Gastroesophageal sphincter (tissue), 4 donors: ENCODE measurements around the gene C1GALT1C1L. TPM values are rescaled to one million over a fixed set of nuclear protein-coding genes. Genes with fewer than 3 reads are reported as not detected.
A peak's percentile ranks its signal among the peaks of the same experiment; 100 is the strongest.
"Not testable (repeated sequence)": the region's sequence is repeated elsewhere in the genome, so short reads cannot be mapped to it uniquely, and the experiment has no call there.

ENCODE experiments used
- ATAC-seq: fragments of 150-250 bp; one replicate; pipeline ENCODE4 v1.9.1; 2016; ENCODE audit warnings: mild to moderate bottlenecking, moderate library complexity
- H3K27ac ChIP-seq, 4 donors: fragments of 200-600 bp; sonication (generic) in 3 of 4; 1 replicate in 3 of 4; 2 replicates in 1 of 4; pipeline ENCODE4 v1.5.1; 2016 to 2019
- H3K27me3 ChIP-seq: fragments of 200-600 bp; sonication (generic); one replicate; pipeline ENCODE4 v1.5.1; 2019
- H3K36me3 ChIP-seq, 2 donors: fragments of 200-600 bp; sonication (generic); one replicate each; pipeline ENCODE4 v1.5.1; 2019; ENCODE audit warnings: control low read depth in 1 of 2
- H3K4me1 ChIP-seq, 3 donors: fragments of 200-600 bp; sonication (generic); 1 replicate in 2 of 3; 2 replicates in 1 of 3; pipeline ENCODE4 v1.5.1; 2016 to 2019; ENCODE audit warnings: control low read depth in 2 of 3
- H3K4me3 ChIP-seq, 2 donors: fragments of 200-600 bp; sonication (generic); one replicate each; pipeline ENCODE4 v1.5.1; 2019; ENCODE audit warnings: mild to moderate bottlenecking in 1 of 2, moderate library complexity in 1 of 2
- H3K9me3 ChIP-seq, 3 donors: fragments of 200-600 bp; sonication (generic); one replicate each; pipeline ENCODE4 v1.5.1; 2017 to 2019; ENCODE audit warnings: control low read depth in 2 of 3
- EP300 ChIP-seq: sonication (generic); formaldehyde crosslinking; IDR thresholded peaks from one replicate; pipeline ENCODE4 v1.6.1; 2017; ENCODE audit warnings: antibody characterized with exemption, mild to moderate bottlenecking
- POLR2A ChIP-seq, 2 donors: fragments of 450-650 bp; IDR thresholded peaks; one replicate each; pipeline ENCODE4 v1.6.1; 2017; ENCODE audit warnings: antibody characterized with exemption in 2 of 2, mild to moderate bottlenecking in 2 of 2, moderate library complexity in 1 of 2
- POLR2AphosphoS5 ChIP-seq: sonication (generic); formaldehyde crosslinking; IDR thresholded peaks from one replicate; pipeline ENCODE4 v1.6.1; 2017; ENCODE audit warnings: antibody characterized with exemption
- WGBS, 2 donors: methylation state at CpG; one replicate each; pipeline ENCODE4 v1.1.5; 2018; ENCODE audit warnings: low coverage in 1 of 2; 5-methylcytosine and 5-hydroxymethylcytosine counted together
- total RNA-seq, 4 donors: library from RNA; depleted of rRNA; stranded (reverse); fragments of >200 nt; gene quantifications; one replicate each; pipeline ENCODE4 v1.1.0, GENCODE V29; 2016
- TF ChIP-seq, protein P1 (sequence below), 4 experiments: fragments of 200-600 bp in 2 of 4; fragments of 450-650 bp in 2 of 4; sonication (generic) in 1 of 4; IDR thresholded peaks; one replicate each; pipeline ENCODE4 v1.5.1; 2017 to 2019; ENCODE audit warnings: antibody characterized with exemption in 4 of 4, mild to moderate bottlenecking in 2 of 4, moderate library complexity in 2 of 4

The C1GALT1C1L gene
- total RNA-seq, 4 donors from 2014 or later: 0.78 to 1.6 (median 1.4) TPM

DNA sequence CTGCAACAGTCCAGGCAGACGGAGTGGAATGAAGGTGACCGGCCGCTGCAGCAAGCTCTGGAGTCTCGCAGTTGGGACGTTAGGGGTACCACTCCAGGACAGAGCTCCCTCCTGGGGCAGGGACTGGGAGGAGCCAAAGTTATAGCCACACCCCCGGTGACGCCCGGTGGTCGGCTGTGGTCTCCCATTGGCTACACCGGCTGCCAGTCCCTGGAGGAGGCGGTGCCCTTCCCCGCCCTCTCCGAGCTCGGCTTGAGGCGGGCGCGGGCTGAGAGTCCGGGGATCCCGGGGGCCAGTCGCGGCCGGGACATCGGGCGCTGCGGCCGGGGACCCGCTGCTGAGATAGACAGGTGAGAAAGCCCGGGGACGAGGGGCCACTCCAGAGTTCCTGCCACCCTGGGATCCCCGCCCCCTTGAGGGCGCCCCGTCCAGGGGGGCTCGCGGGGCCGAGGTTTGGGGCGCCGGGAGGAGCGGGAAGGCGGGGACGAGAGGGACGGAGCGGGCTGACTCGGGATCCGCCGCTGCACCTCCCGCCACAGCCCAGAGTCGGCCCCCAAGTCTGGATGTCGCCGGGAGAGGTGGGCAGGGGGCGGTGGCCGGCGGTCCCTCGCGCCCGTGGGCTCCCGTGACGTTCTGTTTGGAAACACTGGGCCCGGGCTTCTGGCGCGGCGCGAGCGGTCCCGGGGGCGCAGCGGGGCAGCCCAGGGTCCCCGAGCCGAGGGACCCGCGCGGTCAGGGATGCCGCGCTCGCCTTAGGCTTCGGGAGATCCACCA, 39.0 kb downstream of the C1GALT1C1L start, which contains the start of gene PLEKHH2:
Gene PLEKHH2, plus strand, starts transcription at position 231 of the 774 bp plus-strand sequence. CDS start 7,414 bp downstream, outside the sequence.
- peak within 1 kb of the TSS; percentile 97 to 99 for H3K4me3 ChIP-seq
- peak within 1 kb of the TSS; percentile 79 to 89 (median 86) for H3K27ac ChIP-seq
- 0 to 3% methylated on average over 5 to 11 of the region's 75 CpGs for WGBS, 2 donors
- no peaks in the 10 kb centered on the region for H3K36me3 ChIP-seq
- H3K27me3 ChIP-seq: peaks cover 11% of the 10 kb centered on the region
- peaks cover 0 to 18% (median 0%) of the 10 kb centered on the region in 3 donors for H3K4me1 ChIP-seq
- peak; percentile 100 for ATAC-seq
- no peaks in the 10 kb centered on the region for H3K9me3 ChIP-seq
- peak; percentile 75 for TF ChIP-seq POLR2AphosphoS5
- peak; percentile 76 to 78 for TF ChIP-seq POLR2A (IDR thresholded peaks at IDR 0.05)
- no peak for TF ChIP-seq EP300
- TF ChIP-seq, protein P1, sequence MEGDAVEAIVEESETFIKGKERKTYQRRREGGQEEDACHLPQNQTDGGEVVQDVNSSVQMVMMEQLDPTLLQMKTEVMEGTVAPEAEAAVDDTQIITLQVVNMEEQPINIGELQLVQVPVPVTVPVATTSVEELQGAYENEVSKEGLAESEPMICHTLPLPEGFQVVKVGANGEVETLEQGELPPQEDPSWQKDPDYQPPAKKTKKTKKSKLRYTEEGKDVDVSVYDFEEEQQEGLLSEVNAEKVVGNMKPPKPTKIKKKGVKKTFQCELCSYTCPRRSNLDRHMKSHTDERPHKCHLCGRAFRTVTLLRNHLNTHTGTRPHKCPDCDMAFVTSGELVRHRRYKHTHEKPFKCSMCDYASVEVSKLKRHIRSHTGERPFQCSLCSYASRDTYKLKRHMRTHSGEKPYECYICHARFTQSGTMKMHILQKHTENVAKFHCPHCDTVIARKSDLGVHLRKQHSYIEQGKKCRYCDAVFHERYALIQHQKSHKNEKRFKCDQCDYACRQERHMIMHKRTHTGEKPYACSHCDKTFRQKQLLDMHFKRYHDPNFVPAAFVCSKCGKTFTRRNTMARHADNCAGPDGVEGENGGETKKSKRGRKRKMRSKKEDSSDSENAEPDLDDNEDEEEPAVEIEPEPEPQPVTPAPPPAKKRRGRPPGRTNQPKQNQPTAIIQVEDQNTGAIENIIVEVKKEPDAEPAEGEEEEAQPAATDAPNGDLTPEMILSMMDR (IDR thresholded peaks at IDR 0.05): no peak

DNA sequence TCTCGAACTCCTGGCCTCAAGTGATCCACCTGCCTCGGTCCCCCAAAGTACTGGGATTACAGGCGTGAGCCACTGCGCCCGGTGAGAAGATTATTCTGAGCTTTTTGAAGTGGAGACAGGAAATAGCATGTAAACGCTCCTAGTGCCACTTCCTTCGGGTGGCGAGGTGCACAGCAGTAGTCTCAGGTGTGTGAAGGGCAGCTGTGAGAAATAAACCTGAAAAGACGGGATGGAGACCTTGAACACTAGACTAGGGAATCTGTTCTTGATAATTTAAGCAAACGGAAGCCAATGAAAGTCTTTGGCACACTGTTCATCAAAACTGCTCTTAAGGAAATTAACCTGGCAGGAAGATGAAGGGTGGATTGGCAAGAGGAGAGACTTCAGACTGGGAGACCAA, 39.6 kb downstream of the C1GALT1C1L start:
- Histone ChIP-seq H3K27me3 (peaks cover 11% of the 10 kb centered on the region), H3K36me3 (no peaks in the 10 kb centered on the region), H3K4me3 (peak overlapping the region; percentile 97 to 99), H3K4me1 (peaks cover 0 to 18% (median 0%) of the 10 kb centered on the region in 3 donors), H3K9me3 (no peaks in the 10 kb centered on the region), H3K27ac (peak overlapping the region in 3 of 4 donors; percentile 79 to 89 (median 89))
- 8 to 10% methylated on average over 5 of the region's 10 CpGs for WGBS, 2 donors
- no peak for ATAC-seq
- TF ChIP-seq EP300 (no peak), POLR2A (IDR thresholded peaks at IDR 0.05) (no peak), POLR2AphosphoS5 (no peak)
- TF ChIP-seq, protein P1 (IDR thresholded peaks at IDR 0.05): no peak

DNA sequence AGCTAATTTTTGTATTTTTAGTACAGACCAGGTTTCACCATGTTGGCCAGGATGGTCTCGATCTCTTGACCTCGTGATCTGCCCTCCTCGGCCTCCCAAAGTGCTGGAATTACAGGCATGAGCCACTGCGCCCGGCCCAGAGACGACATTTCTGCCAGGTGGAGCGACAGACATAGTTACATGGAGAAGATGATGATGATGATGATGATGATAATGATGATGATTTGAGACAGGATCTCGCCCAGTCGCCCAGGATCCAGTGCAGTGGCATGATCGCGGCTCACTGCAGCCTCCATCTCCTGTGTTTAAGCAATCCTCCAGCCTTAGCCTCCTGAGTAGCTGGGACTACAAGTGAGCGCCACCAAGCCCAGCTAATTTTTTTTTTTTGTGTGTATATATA, 40.1 kb downstream of the C1GALT1C1L start:
- not testable (repeated sequence) for H3K36me3 ChIP-seq, ATAC-seq, H3K9me3 ChIP-seq, H3K27ac ChIP-seq, H3K4me3 ChIP-seq
- H3K4me1 ChIP-seq: peaks cover 0 to 18% (median 0%) of the 10 kb centered on the region in 3 donors
- 97 to 100% methylated on average over 3 to 5 of the region's 12 CpGs for WGBS, 2 donors
- H3K27me3 ChIP-seq: peaks cover 11% of the 10 kb centered on the region

DNA sequence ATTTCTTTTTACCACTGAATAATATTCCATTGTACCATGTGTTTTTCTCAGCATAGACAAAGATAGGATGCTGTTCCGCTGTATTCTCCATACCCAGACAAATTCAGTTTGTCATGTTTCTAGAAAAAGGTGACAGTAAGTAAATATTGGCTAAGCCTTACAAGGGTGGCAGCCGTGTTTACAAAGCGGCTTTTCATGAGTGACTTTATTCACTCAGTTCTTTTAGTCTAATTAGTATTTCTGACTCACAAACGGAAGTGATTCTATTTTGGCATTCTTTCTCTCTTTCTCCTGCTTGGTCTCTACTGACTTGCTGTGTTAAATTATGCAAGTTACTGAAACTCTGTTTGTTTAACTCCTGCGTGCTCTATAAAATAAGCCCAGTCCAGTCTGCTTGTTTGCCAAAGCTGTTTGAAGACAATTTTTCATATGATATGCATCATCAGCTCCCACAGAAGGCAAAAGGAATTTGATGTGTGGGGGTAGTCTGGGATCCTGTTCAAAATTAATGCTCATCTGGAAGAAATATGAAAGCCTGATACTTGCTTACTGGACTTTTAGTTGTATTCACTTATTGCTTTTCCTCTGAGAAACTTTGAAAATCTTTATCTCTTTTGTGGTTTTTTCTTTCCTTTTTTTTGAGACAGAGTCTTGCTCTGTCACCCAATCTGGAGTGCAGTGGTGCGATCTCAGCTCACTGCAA, 41.5 kb downstream of the C1GALT1C1L start:
- peaks cover 0 to 18% (median 0%) of the 10 kb centered on the region in 3 donors for H3K4me1 ChIP-seq
- H3K27ac ChIP-seq: peak overlapping the region in 1 of 4 donors; percentile 12
- no peak for ATAC-seq
- H3K4me3 ChIP-seq: no peak overlapping the region
- TF ChIP-seq POLR2AphosphoS5 (no peak), EP300 (no peak), POLR2A (IDR thresholded peaks at IDR 0.05) (no peak)
- TF ChIP-seq, protein P1 (IDR thresholded peaks at IDR 0.05): no peak
- H3K27me3 ChIP-seq: peaks cover 11% of the 10 kb centered on the region
- WGBS, 2 donors: 24 to 26% methylated on average over 5 to 6 of the region's 6 CpGs
- H3K36me3 ChIP-seq: no peaks in the 10 kb centered on the region
- H3K9me3 ChIP-seq: no peaks in the 10 kb centered on the region

DNA sequence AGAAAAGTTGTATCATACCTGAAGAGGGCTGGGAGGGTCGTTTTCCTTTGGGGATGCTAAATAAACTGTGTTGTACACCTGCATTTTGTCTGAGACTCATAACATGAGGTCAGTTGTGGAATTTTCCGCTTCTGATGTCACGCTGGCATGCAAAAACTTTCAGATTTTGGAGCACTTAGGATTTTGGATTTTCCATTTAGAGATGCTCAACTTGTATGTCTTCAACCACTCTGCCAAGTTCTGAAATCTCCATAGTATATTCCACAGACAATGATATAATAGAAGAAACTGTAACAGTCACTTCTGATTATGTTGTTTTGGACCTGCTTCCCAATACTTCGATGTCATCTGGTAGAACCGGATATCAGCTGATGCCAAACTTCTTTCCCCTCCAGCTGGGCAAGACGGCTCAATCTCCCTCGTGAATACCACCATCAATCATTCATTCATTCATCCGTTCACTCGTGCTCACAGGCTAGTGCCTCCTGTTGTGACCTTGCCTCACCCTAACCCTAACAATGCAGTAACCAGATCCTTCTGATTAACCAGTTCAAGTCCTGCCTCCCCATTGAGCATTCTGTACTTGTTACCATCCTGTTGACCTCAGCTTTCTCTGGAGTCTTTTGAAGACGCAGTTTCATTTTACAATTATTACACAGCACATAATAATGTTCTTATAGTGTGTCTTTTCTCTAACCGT, 44.5 kb downstream of the C1GALT1C1L start:
- Histone ChIP-seq H3K27me3 (peaks cover 11% of the 10 kb centered on the region), H3K9me3 (no peaks in the 10 kb centered on the region), H3K27ac (no peak overlapping the region), H3K36me3 (no peaks in the 10 kb centered on the region), H3K4me1 (peaks cover 0 to 15% (median 0%) of the 10 kb centered on the region in 3 donors), H3K4me3 (no peak overlapping the region)
- WGBS, 2 donors: 61 to 62% methylated on average over 8 to 11 of the region's 11 CpGs
- no peak for TF ChIP-seq POLR2AphosphoS5
- TF ChIP-seq, protein P1 (IDR thresholded peaks at IDR 0.05): no peak
- no peak for TF ChIP-seq EP300
- no peak for TF ChIP-seq POLR2A (IDR thresholded peaks at IDR 0.05)
- no peak for ATAC-seq
